ENCODE measurements around the gene ONECUT2.

Gene ONECUT2

GRCh38 chr18:57426187-57426586 is 9.0 kb upstream of the ONECUT2 start:
- H3K27me3 ChIP-seq, result peaks cover 32% of the 10 kb centered on the region
- no peak for TF ChIP-seq CTCF (IDR thresholded peaks at IDR 0.05; ENCODE audit: low read depth, low read length)

GRCh38 chr18:57427429-57428201 is 7.6 kb upstream of the ONECUT2 start:
- Histone ChIP-seq H3K27me3 (peaks cover 46% of the 10 kb centered on the region), H3K9me3 (no peaks in the 10 kb centered on the region; the same call in 1 of the 2 replicates), H3K4me1 (no peaks in the 10 kb centered on the region), H3K36me3 (no peaks in the 10 kb centered on the region), H3K4me3 (ENCODE audit: low read depth, low read length) (no peak overlapping the region)
- TF ChIP-seq CTCF (IDR thresholded peaks at IDR 0.05; ENCODE audit: low read depth, low read length), result no peak
- no peak for DNase-seq

More at GRCh38 chr18:57426187-57426586, 9.0 kb upstream of the ONECUT2 start:
- no peaks in the 10 kb centered on the region; the same call in 1 of the 2 replicates for H3K9me3 ChIP-seq
- no peak for DNase-seq
- no peaks in the 10 kb centered on the region for H3K36me3 ChIP-seq
- no peak overlapping the region for H3K4me3 ChIP-seq (ENCODE audit: low read depth, low read length)
- H3K4me1 ChIP-seq, result no peaks in the 10 kb centered on the region

GRCh38 chr18:57428221-57429150 is 6.7 kb upstream of the ONECUT2 start:
- Histone ChIP-seq H3K27me3 (peaks cover 54% of the 10 kb centered on the region), H3K4me3 (ENCODE audit: low read depth, low read length) (peak overlapping the region; percentile 23), H3K4me1 (no peaks in the 10 kb centered on the region), H3K36me3 (no peaks in the 10 kb centered on the region), H3K9me3 (no peaks in the 10 kb centered on the region; the same call in 1 of the 2 replicates)
- TF ChIP-seq CTCF (IDR thresholded peaks at IDR 0.05; ENCODE audit: low read depth, low read length), result no peak
- no peak for DNase-seq

- Histone ChIP-seq H3K4me3 (ENCODE audit: low read depth, low read length) (peak overlapping the region; percentile 23), H3K27me3 (peaks cover 64% of the 10 kb centered on the region), H3K9me3 (no peaks in the 10 kb centered on the region; the same call in 1 of the 2 replicates), H3K36me3 (no peaks in the 10 kb centered on the region), H3K4me1 (no peaks in the 10 kb centered on the region)
- no peak for DNase-seq
- no peak for TF ChIP-seq CTCF (IDR thresholded peaks at IDR 0.05; ENCODE audit: low read depth, low read length)
These were observed 5.8 kb upstream of the ONECUT2 start for GRCh38 chr18:57429167-57430078.

GRCh38 chr18:57430079-57431001 is 4.8 kb upstream of the ONECUT2 start:
- Histone ChIP-seq H3K36me3 (no peaks in the 10 kb centered on the region), H3K9me3 (no peaks in the 10 kb centered on the region; the same call in 1 of the 2 replicates), H3K27me3 (peaks cover 65% of the 10 kb centered on the region), H3K4me3 (ENCODE audit: low read depth, low read length) (no peak overlapping the region), H3K4me1 (no peaks in the 10 kb centered on the region)
- TF ChIP-seq CTCF (IDR thresholded peaks at IDR 0.05; ENCODE audit: low read depth, low read length), result no peak
- no peak for DNase-seq

All from BE2C (cell line).